NCI-H2081 treated with DMSO at 0.1 percent for 48 hours (cell line): ENCODE results near the gene MTREX.

Source experiments
- DNase-seq: peaks from one replicate; lab custom pipeline; 2025; lab: John Stamatoyannopoulos, UW

Gene MTREX

DNA sequence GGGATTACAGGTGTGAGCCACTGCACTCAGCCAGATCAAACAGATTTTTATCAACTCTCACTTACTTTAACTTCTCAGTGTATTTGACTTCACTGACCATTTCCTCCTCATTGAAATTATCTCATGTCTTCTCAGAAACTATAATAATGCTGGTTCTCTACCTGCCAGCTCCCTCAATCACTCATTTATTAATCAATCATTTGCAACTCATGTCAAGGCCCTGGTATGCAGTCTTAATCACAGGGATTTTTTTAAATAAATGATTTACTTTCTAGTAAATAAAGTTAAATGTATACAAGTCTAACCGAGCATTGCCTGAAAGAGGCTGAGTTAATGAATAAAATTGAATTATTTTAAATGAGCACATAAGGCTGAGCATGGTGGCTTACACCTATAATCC lies 163.7 kb downstream of the MTREX start:
- DNase-seq = no peak

DNA sequence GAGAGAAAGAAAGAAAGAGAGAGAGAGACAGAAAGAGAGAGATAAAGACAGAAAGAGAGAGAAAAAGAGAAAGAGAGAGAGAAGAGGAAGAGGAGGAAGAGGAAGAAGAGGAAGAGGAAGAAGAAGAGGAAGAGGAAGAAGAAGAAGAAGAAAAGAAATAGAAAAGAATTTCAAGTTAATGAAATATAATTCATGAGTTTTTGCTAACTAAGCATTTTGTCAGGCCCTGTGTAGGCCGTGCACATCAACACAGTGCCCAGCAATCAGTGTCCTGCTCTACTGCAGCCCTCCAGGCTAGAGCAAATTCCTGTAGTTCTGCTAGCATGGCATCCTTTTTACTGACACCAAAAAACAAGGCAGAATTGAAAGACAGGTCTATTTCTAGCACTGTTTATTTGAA lies 164.9 kb downstream of the MTREX start:
- DNase-seq = no peak
